GM19099 (cell line): ENCODE results near the gene ADGRD2.

Experiments used
- POLR2A ChIP-seq: IDR thresholded peaks from 3 replicates; pipeline ENCODE4 v1.6.1; 2011; ENCODE audit warnings: low read depth; ENCODE audit not compliant: insufficient read length; ENCODE audit errors: extremely low read depth

The ADGRD2 gene

GRCh38 chr9:124465736-124466135 lies 15.5 kb downstream of the ADGRD2 start:
- no peak for TF ChIP-seq POLR2A

DNA sequence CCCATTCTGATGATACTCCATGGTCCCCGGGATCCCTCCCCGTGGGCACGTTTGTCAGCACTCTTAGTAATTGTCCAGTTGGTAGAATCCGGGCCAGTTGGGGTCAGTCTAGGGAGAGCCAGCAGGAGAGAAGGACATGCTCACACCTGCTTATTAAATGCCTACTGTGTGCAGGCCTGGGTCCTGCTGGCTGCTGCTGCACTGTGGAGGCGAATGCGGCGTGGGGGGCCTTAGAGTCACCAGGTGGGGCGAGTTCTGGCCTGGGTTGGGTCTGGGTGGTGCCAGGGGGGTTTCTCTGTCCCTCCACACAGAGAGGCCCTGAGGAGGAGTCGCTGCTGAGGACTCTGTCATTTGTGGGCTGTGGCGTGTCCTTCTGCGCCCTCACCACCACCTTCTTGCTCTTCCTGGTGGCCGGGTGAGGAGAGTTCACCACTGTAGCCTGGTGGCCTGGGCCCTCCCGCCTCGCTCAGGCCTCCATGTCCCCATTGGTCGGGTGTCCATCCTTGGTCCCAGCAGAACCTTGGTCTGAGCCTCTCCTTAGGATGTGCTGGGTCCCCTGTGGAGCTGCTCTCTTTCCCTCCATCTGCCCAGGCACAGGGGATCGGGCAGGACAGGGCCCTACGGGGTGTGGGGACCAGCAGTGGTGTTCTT lies 17.3 kb downstream of the ADGRD2 start:
- TF ChIP-seq POLR2A, result no peak

DNA sequence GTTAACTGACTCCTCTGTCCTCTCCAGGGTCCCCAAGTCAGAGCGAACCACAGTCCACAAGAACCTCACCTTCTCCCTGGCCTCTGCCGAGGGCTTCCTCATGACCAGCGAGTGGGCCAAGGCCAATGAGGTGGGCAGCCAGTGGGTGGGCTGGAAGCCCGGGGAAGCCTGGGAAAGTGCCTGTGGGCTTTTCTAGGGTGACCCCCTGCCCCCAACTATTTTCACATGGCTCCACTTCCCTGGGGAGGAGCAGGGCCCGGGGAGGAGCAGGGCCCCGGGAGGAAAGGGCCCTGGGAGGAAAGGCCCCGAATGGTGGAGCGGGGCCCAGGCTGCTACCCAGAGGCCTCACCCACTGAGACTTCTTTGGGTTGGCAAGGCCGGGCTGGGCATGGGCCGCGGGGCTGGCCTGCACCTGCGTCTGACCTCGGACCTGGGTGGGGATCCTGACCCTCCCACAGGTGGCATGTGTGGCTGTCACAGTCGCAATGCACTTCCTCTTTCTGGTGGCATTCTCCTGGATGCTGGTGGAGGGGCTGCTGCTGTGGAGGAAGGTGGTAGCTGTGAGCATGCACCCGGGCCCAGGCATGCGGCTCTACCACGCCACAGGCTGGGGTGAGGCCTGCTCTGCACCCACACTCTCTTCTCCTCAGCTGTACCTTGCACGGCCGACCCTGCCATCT lies 17.9 kb downstream of the ADGRD2 start:
- no peak for TF ChIP-seq POLR2A

DNA sequence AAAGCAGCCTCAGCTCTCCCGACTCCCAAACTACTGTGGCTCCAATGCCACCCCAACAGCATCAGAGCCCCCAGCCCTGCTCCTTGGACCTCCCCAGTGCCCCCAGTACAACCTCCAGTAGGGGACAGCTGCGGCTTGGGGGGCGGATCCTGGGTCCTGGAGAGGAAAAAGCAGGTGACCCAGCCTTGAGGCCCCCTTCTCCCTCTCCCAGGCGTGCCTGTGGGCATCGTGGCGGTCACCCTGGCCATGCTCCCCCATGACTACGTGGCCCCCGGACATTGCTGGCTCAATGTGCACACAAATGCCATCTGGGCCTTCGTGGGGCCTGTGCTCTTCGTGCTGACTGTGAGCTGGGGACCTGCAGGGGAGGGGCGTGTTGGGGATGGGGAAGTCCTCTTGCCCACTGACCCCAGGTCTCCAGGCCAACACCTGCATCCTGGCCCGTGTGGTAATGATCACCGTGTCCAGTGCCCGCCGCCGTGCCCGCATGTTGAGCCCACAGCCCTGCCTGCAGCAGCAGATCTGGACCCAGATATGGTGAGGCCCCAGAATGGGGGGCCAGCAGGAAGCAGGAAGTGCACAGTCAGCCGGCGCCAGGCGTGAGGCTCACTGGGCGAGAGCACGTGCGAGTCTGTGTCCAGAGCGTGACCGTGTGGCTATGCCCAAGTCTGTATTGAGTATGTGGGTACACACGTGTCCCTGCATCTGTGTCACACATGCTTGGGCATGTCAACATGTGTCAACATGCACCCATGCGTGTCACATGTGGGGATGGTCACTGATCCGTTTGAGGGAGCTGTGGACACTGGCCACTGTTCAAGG lies 19.0 kb downstream of the ADGRD2 start:
- no peak for TF ChIP-seq POLR2A

DNA sequence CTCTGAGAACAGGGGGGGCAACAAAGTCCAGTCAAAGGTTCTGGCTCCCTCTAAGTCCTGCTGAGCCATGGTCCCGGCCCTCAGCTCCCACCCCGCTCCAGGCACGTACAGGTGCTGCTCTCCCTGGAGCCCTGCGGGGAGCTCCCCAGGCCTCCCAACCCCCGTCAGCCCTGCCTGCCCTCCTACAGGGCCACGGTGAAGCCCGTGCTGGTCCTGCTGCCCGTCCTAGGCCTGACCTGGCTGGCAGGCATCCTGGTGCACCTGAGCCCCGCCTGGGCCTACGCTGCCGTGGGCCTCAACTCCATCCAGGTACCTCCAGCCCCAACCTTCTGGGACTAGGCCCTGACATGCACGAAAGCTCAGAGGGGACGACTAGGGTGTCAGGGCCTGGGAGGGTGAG lies 20.1 kb downstream of the ADGRD2 start:
- TF ChIP-seq POLR2A, result no peak

GRCh38 chr9:124470726-124471125 lies 20.5 kb downstream of the ADGRD2 start:
- no peak for TF ChIP-seq POLR2A

DNA sequence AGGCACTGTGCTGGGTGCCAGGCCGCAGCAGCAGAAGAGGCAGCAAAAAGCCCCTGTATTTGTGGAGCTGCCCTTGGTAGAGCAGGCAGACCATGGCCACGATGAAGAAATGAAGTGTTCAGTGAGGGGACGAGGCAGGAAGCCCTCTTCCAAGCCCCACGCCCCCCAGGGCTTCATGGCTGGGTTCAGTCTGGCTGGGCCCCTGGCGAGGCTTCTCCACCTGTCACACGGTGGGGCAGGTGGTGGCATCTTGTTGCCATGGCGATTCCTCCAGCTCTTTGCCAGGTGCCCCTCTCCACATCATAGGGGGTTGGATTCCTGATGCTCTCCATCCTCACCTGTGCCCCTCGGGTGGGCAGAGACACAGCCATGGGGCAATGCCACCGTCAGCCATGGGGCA lies 21.5 kb downstream of the ADGRD2 start:
- TF ChIP-seq POLR2A, result no peak

- no peak for TF ChIP-seq POLR2A
Observed at GRCh38 chr9:124472770-124473169, 22.5 kb downstream of the ADGRD2 start.

DNA sequence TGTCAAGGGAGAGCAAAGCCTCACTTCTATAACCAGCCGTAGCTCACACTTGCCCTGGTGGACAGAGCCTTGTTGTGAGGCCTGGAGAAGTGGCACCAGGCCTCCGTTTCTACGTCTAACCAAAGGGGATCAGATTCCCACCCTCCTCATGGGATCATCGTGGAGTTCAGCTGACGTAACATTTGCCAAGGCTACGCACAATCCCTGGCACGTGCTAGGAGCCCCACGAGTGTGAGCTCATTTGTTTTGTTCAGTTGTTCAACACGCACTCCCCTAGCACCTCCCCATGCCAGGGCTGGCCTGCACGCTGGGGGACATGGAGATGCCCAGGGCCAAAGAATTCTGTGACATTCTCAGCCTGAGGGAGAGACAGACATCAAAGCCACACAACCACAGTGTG lies 23.1 kb downstream of the ADGRD2 start:
- no peak for TF ChIP-seq POLR2A

DNA sequence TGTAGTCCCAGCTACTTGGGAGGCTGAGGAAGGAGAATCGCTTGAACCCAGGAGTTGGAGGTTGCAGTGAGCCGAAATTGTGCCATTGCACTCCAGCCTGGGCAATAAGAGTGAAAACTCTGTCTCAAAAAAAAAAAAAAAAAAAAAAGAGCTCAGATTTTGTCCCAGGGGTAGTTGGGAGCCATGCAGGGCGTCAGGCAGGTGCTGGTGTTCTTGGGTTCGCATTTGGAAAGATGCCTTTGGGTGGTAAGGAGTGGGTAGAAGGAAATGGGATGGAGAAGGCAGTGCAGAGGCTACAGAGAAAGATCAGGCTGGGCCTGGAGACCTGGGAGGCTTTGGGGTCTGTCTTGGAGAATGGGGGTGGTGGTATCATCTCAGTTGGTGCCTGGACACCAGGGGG lies 23.9 kb downstream of the ADGRD2 start:
- TF ChIP-seq POLR2A, result no peak

GRCh38 chr9:124475158-124475867 lies 25.1 kb downstream of the ADGRD2 start:
- no peak for TF ChIP-seq POLR2A

- no peak for TF ChIP-seq POLR2A
Observed at GRCh38 chr9:124475868-124476690, 25.8 kb downstream of the ADGRD2 start.

DNA sequence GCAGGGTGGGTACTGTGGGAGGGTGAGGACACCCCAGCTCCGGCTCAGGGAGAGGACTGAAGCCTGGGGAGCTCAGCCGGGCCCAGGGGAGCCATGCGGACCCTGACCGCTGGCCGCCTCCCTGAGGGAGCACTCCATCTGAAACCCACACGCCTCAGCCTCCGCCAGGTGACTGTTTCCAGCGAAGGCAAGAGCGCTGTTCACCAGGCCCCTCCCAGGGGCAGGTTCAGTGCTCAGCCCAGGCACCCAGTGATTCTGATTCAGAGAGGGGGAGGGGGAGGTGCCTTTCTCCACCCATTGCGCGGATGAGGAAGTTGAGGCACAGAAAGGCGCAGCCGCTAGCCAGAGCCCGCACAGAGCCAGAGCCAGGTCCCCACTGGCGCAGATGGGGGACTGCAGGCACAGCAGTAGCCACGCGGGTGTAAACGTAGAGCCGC lies 27.0 kb downstream of the ADGRD2 start:
- no peak for TF ChIP-seq POLR2A

DNA sequence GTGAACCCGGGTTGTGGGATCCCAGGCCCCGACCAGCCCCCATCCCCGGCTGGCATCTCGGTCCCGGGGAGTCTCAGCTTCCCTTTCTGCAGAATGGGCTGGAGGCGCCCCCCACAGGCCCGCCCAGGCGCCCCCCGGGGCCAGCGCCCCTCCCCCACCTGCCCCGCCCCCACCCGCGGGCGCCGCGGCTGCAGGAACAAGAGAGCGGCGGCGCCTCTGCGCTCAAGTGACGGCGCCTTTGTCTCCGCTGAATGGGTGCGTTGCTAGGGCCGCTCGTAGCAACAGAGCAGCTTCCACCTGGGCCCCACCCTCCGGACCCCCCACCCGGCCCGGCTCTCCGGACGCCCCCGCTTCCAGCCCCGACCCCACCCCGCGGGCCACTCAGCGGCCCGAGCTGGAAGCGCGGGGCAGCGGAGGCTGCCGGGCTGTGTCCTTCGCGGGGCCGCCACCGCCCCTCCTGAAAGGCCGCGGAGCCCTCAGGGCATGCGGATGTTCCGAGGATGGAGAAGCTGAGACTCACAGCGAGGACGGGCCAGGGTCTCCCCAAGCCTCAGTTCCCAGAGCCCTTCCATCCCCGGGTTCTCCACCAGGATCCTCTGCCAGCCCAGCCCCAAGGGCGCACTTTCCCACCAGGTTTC lies 27.5 kb downstream of the ADGRD2 start:
- no peak for TF ChIP-seq POLR2A
